SJSA1 (cell line): Measurements from ENCODE around the gene SLC25A1. TPM values are rescaled to one million over a fixed set of nuclear protein-coding genes. Genes with fewer than 3 reads are reported as not detected.

ENCODE experiments used
- DNase-seq, 2 experiments: peaks; one replicate each; pipeline ENCODE4 v3.0.0-alpha.2; 2015 to 2020; ENCODE audit warnings: low spot score in 2 of 2, low read depth in 1 of 2
- H3K27ac ChIP-seq: fragments of 250-450 bp; sonication (Bioruptor Pico); 2 replicates; pipeline ENCODE4 v1.5.1; 2020; ENCODE audit warnings: mild to moderate bottlenecking, moderate library complexity
- H3K27me3 ChIP-seq: fragments of 250-450 bp; sonication (Bioruptor Pico); replicated peaks from 2 replicates; pipeline ENCODE4 v1.5.1; 2020; ENCODE audit warnings: mild to moderate bottlenecking, moderate library complexity
- H3K36me3 ChIP-seq: fragments of 250-450 bp; sonication (Bioruptor Pico); 2 replicates; pipeline ENCODE4 v1.5.1; 2020; ENCODE audit warnings: mild to moderate bottlenecking
- H3K4me1 ChIP-seq: fragments of 250-450 bp; sonication (Bioruptor Pico); replicated peaks from 2 replicates; pipeline ENCODE4 v1.6.1; 2021; ENCODE audit warnings: mild to moderate bottlenecking
- H3K4me3 ChIP-seq: fragments of 250-450 bp; sonication (Bioruptor Pico); 2 replicates; pipeline ENCODE4 v1.5.1; 2020; ENCODE audit warnings: mild to moderate bottlenecking
- H3K9me3 ChIP-seq: fragments of 250-450 bp; sonication (Bioruptor Pico); replicated peaks from 2 replicates; pipeline ENCODE4 v1.5.1; 2020; ENCODE audit warnings: mild to moderate bottlenecking
- total RNA-seq: library from RNA; depleted of rRNA; stranded (reverse); fragments of >200 nt; shearing (Covaris generic); gene quantifications from 2 replicates; pipeline ENCODE4 v1.2.3, GENCODE V29; 2014

SLC25A1 gene
- total RNA-seq, 1 experiment from 2014 or later: 118 TPM

DNA sequence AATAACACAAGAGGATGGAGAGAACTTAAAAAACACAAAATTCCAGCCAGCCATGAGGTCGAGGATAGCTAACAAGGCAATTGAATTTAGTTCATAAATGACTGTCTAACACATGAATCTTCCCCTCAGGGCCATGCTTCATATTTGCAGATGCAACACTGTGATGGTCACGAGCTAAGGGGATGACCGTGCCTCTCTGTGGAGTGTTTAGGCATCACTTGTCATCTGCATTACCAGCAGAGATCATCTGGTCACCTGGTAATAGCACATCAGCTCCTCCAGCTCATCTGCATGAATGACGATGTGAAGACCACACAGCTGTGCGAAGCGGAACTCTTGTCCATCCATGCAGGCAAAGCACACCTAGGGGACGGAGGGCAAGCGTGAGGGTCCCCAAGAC, 20.9 kb upstream of the SLC25A1 start:
- Histone ChIP-seq H3K36me3 (peaks cover 38% of the 10 kb centered on the region), H3K4me3 (no peak overlapping the region), H3K4me1 (no peaks in the 10 kb centered on the region), H3K9me3 (no peaks in the 10 kb centered on the region; the same call in 1 of the 2 replicates), H3K27ac (no peak overlapping the region), H3K27me3 (no peaks in the 10 kb centered on the region; the same call in 1 of the 2 replicates)
- no peak for DNase-seq

DNA sequence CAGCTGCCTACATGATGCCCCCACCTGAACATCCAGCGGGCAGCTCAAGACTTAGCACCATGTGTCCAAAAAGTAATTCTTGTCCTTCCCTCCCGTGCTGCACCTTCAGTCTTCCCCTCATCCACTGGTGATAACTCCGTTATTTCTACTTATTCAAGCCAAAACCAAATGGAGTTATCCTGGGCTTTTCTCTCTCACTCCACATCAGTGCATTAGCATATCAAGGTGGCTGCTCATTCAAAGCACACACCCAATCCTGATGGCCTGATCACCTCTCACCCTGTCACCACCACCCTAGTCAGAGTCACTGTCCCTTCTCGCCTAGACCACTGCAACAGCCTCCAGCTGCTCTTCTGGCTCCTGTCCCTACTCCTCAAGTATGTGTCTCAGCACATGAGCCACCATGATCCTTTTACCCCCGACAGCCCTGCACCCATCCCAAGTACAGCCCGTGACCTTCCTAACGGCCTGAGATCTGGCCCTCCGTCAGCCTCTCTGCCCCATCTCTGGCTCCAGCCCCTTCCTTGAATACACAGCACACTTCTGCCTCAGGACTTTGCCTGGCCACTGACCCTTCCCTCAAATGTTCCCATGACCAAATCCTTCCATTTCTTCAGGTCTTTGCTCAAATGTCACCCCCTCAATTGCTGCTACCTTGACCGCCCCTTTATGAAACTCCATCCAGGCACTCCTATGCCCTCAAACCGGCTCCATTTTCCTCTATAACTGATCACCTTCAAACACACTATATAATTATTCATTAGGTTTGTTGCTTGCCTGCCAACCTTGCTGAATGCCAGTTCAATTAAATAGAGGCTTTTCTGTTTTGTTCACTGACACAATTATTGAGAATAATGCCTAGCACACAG, 19.7 kb upstream of the SLC25A1 start:
- Histone ChIP-seq H3K9me3 (no peaks in the 10 kb centered on the region; the same call in 1 of the 2 replicates), H3K27me3 (no peaks in the 10 kb centered on the region; the same call in 1 of the 2 replicates), H3K36me3 (peaks cover 48% of the 10 kb centered on the region), H3K27ac (no peak overlapping the region), H3K4me3 (no peak overlapping the region), H3K4me1 (no peaks in the 10 kb centered on the region)
- no peak for DNase-seq

DNA sequence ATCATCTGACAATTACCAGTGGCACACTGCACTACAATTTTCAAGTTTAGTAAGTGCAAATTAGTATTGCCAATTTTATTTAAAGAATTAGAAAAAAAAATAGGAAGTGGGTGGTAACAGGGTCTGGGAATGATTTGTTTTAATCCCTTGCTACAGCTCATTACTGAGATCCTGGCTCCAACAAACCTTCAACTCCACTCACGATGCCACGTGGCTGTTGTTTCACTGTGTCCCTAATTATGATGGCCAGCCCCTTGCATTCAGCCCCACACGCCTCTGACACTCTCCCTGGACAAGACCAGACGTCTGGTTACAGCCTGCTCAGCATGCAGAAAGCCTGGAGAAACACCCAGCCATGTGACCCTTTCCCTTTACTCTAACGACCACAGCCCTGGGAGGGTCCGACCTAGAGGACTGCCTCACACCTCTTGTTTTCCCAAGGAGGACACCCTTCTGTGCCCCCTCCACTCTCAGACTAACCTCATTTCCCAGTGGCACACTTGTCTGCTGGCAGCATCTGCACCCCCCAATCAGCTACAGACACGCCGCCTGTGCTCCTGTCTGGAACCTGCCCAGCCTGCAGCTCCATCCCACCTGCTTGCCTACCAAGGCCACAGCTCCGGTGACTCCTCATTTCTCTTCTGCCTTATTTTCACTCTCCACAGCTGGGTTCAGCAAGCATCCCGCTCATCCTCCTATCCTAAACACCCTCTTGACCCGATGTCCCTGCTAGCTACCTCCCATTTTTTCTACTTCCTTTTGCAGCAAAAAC, 18.5 kb upstream of the SLC25A1 start:
- H3K27ac ChIP-seq: no peak overlapping the region

DNA sequence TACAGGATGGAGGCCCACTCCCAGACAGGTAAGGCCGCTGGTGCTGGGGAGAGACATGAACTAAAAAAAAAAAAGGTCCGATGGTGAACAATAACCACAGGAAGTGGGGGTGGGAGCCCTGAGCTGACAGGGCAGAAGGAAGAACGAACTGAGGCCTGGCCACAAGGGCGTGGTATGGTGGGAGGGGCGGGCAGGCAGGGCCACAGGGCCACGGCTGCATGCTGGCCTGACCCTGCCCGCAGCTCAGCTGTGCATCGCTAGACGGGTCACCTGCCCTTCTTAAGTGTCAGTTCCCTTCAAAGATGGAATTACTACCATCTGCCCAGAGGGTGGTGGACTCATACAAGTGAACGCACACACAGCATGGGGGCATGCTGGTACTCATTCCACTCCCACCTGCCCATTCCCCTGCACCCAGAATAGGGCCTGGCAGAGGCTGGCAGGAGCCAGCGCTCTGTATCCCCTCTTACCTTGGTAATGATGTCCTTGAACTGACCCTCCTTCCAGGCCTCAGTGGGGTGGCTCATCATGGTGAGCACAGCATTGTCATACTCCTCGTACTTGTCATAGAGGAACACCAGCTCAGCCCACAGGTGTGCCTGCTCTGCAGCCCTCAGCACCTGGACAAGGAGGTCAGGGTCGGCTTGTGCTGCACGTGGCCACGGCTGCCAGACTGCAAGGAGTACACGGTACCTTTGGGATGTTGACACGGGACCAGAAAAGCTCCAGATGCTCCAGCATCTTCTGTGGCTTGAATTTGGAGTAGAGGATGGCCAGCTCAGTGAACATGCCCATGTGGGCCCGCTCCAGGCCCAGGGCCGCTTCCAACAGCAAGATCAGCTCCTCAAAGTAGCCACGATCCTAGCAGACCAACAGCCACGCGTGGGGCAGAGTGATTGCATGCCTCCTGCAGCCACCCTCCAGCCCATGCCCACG, 17.5 kb upstream of the SLC25A1 start:
- Histone ChIP-seq H3K27me3 (no peaks in the 10 kb centered on the region; the same call in 1 of the 2 replicates), H3K9me3 (no peaks in the 10 kb centered on the region; the same call in 1 of the 2 replicates), H3K4me1 (no peaks in the 10 kb centered on the region), H3K36me3 (peaks cover 55% of the 10 kb centered on the region), H3K4me3 (no peak overlapping the region), H3K27ac (no peak overlapping the region)
- DNase-seq: no peak

More for the DNA sequence above, 18.5 kb upstream of the SLC25A1 start:
- H3K9me3 ChIP-seq: no peaks in the 10 kb centered on the region; the same call in 1 of the 2 replicates
- peaks cover 55% of the 10 kb centered on the region for H3K36me3 ChIP-seq
- no peaks in the 10 kb centered on the region for H3K4me1 ChIP-seq
- H3K4me3 ChIP-seq: no peak overlapping the region
- DNase-seq: no peak
- no peaks in the 10 kb centered on the region; the same call in 1 of the 2 replicates for H3K27me3 ChIP-seq

DNA sequence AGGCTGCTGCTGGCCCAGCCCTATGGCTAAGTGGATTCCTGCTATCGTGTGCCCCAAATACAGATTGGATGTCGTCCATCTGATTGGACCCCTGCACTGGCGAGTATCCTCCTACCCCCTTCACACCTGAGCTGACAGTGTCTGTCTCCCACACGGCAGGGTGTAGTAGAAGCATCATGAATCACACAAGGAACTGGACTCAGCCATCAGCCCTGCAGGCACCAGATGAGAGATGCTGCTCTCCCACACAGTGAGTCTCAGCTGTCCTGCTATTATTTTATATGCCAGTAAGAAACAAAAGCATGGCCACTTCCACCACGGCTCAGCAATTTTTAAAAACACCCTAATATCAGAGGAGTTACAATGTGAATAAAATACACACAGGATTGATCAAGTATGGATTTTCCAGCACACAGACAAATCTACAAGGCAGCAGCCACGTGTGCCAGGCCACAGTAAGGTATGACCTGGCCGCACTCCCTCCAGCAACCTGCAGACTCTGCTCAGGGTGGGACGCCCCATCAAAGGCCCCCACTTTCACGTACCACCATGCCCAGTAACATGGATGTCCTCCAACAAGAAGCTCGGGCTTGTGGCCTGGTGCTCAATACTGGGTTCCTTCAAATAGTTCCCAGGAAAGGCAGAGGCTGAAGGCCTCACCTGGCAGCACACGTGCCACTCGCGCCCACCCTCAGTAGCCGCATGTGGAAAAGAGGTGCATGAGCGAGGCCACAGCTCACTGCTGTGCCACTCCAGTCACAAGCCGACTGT, 16.4 kb upstream of the SLC25A1 start:
- Histone ChIP-seq H3K36me3 (peaks cover 53% of the 10 kb centered on the region), H3K9me3 (no peaks in the 10 kb centered on the region; the same call in 1 of the 2 replicates), H3K27ac (no peak overlapping the region), H3K4me3 (no peak overlapping the region), H3K27me3 (no peaks in the 10 kb centered on the region; the same call in 1 of the 2 replicates), H3K4me1 (no peaks in the 10 kb centered on the region)
- DNase-seq: no peak

DNA sequence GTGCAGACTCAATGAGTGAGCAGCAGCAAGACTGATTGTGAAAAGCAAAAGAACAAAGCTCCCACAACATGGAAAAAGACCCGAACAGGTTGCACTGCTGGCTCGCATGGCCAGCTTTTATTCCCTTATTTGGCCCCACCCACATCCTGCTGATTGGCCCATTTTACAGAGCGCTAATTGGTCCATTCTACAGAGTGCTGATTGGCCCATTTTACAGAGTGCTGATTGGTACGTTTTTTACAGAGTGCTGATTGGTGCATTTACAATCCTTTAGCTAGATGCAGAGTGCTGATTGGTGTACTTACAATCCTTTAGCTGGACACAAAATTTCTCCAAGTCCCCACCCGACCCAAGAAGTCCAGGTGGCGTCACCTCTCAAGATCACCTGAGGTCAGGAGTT, 15.3 kb upstream of the SLC25A1 start:
- Histone ChIP-seq H3K4me3 (no peak overlapping the region), H3K27me3 (no peaks in the 10 kb centered on the region), H3K36me3 (peaks cover 45% of the 10 kb centered on the region), H3K27ac (no peak overlapping the region), H3K4me1 (peaks cover 3% of the 10 kb centered on the region), H3K9me3 (no peaks in the 10 kb centered on the region; the same call in 1 of the 2 replicates)
- DNase-seq: no peak

DNA sequence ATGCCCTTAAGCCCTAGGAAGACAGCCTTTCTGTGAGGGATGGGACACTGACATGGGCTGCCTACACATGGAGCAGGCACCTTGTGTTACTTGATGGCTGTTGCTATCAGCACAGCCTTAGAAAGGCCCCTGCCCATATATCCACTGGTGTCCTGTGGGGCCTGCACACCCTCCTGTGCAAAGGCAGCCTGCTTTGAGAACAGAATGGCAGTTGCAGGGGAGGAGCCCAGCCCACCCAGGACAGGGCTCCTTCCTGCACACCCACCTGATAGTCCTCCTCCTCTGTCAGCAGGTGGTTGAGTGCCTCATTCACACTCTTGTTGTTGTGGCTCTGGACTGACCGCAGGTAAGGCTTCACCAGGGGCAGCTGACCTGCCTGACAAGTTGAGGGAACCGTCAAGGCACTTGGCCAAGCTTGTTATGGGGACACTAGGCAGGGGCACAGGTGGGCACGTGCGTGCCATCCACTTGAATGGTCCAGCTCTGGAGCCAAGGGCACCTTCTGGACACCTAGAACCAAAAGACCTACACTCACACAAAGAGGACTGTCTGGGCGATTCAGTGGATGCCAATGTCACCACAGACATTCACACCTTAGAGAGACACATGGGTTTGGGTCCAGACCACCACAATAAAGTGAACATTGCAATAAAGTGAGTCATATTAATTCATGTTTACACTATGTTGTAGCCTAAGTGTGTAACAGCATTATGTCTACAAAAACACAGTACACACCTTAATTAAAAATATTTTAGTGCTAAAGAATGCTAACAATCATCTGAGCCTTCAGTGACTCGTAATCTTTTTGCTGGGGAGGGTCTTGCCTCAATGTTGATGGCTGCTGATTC, 9.4 kb upstream of the SLC25A1 start:
- Histone ChIP-seq H3K4me3 (no peak overlapping the region), H3K27ac (no peak overlapping the region), H3K27me3 (no peaks in the 10 kb centered on the region), H3K4me1 (peaks cover 33% of the 10 kb centered on the region), H3K9me3 (no peaks in the 10 kb centered on the region), H3K36me3 (peaks cover 28% of the 10 kb centered on the region)
- DNase-seq: peak in 1 of 2 experiments; percentile 45

DNA sequence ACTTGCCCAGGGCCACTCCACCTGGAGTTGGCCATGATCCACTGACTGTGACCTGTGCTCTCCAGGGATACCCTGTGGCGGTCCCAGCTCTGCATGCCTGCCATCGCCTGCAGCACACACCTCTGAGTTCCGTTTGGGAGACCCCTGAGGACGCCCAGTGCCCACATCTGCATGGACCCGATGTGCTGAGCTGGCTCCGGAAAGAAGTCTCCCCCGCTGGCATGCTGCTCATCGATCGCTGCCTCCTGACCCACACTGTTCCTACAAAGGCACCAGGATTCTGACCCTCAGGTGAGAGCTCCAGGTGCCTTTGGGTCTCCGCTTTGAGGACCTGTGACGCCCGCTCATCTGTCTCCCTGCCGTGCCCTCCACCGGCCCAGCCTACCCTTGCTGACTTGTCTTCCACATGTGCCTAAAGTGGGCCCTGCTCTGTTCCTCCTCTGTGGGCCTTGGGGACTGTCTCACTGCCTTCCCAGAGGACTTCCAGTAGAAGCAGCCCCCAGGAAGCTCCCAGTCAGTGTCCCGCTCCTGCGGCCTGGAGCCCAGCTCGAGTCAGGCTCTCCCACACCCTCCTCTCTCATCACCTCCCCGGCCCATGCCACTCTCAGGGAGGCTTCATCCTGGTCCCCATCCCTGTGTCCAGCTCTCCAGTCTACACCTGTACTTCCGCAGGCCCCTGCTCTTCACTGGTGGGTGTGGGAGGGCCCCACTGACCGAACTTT, 5.9 kb upstream of the SLC25A1 start:
- Histone ChIP-seq H3K4me3 (no peak overlapping the region), H3K36me3 (peaks cover 19% of the 10 kb centered on the region), H3K27ac (peak overlapping the region; percentile 52), H3K9me3 (no peaks in the 10 kb centered on the region), H3K27me3 (no peaks in the 10 kb centered on the region), H3K4me1 (peaks cover 33% of the 10 kb centered on the region)
- no peak for DNase-seq

DNA sequence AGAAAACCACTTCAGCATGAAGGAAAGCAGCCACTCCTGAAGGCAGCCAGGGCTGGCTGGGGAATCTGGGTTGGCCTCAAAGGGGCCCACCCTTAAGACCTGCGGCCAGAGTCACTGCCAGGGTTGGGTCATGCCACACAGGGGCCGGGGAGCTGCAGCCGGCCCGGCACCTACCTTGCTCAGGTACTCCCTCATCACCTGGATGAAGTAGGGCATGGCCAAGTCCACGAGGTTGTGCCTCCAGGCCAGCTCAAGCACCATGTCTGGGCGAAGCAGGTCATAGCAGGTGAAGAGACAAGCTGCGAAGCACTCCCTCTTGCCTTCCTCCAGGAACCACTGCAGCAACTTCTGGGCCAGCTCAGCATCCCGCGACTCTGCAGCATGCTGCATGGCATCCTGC, 4.7 kb upstream of the SLC25A1 start:
- Histone ChIP-seq H3K36me3 (peaks cover 23% of the 10 kb centered on the region), H3K4me1 (peaks cover 32% of the 10 kb centered on the region), H3K27me3 (no peaks in the 10 kb centered on the region), H3K27ac (no peak overlapping the region), H3K4me3 (no peak overlapping the region), H3K9me3 (peaks cover 3% of the 10 kb centered on the region; the same call in 1 of the 2 replicates)
- no peak for DNase-seq

DNA sequence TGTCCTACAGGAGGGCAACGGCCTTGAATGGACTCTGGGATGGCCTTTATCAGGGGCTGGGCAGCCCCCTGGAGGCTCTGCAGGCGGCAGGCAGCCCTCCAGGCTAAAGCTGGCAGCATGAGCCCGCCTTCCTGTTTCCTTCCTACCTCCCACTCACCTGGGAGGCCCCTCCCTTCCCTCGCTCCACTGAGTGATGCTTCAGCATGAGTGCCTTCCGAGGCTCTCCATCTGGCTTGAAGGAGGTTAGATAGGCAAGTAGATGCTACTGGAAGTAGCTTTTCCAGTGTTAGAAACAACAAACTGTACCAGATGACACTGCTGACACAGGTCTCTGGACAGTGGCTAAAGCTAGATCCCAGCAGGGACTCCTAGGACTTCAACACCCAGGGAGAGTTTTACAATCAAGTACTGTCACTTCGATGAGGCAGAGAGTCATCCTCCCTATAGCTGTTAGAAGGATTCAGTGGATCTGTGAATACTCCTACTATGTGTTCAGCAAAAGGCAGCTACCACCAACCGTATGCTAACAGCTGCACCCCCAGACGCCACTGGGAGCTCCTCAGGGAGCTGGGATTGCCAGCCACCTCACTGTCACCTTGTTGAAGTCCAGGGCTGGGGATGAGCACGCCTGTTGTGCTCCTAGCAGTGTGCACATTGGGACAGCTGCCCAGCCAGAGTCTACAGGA, 4.1 kb upstream of the SLC25A1 start:
- Histone ChIP-seq H3K36me3 (peaks cover 23% of the 10 kb centered on the region), H3K27ac (no peak overlapping the region), H3K4me3 (no peak overlapping the region), H3K9me3 (peaks cover 9% of the 10 kb centered on the region; the same call in 1 of the 2 replicates), H3K27me3 (no peaks in the 10 kb centered on the region), H3K4me1 (peaks cover 33% of the 10 kb centered on the region)
- DNase-seq: no peak
